ENCODE results near the gene ANO4.
"Not testable (repeated sequence)": the region's sequence is repeated elsewhere in the genome, so short reads cannot be mapped to it uniquely, and the experiment has no call there.

ANO4 gene

DNA sequence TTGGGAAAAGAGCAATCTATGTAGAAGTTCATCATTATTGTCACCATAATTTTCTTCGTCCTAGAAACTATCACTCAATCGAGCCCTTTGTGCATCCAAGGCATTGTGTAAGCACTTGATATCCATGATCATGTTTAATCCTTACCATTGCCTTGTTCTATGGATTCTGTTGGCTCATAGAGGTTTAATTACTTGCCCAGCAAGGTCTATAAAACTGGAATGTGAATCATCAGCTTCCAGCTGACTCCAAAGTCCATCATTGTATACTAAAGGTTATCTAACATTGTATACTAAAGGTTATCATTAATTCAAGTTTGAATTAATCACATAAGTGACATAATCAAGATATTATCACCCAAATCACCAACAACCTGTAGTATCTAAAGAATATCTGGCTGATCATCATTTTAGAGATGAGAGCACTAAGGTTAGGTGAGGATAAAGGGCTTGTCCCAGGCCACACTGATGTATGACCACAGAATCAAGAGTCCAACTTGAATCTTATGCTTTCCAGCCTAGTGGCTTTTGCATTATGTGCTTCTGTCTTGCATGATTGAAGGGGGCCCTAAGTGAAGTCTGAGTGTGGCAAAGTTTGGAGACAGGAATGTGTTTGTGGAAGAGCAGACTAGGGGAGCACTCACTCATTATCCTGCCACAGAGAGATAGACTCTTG is 188.1 kb downstream of the ANO4 start:
- no peak for DNase-seq (ENCODE audit: low read depth)
- no peak overlapping the region for H3K4me3 ChIP-seq (ENCODE audit: low read length)

GRCh38 chr12:100984796-100985195 is 190.2 kb downstream of the ANO4 start:
- no peak for TF ChIP-seq CTCF (conservative IDR thresholded peaks at IDR 0.05; ENCODE audit: low read length)
- peak; percentile 49 for DNase-seq (ENCODE audit: low read depth)
- H3K4me3 ChIP-seq (ENCODE audit: low read length): no peak overlapping the region

More for the DNA sequence above, 188.1 kb downstream of the ANO4 start:
- TF ChIP-seq CTCF (conservative IDR thresholded peaks at IDR 0.05; ENCODE audit: low read length): no peak

GRCh38 chr12:100986595-100987547 is 192.3 kb downstream of the ANO4 start:
- peak; percentile 94 for DNase-seq (ENCODE audit: low read depth)

DNA sequence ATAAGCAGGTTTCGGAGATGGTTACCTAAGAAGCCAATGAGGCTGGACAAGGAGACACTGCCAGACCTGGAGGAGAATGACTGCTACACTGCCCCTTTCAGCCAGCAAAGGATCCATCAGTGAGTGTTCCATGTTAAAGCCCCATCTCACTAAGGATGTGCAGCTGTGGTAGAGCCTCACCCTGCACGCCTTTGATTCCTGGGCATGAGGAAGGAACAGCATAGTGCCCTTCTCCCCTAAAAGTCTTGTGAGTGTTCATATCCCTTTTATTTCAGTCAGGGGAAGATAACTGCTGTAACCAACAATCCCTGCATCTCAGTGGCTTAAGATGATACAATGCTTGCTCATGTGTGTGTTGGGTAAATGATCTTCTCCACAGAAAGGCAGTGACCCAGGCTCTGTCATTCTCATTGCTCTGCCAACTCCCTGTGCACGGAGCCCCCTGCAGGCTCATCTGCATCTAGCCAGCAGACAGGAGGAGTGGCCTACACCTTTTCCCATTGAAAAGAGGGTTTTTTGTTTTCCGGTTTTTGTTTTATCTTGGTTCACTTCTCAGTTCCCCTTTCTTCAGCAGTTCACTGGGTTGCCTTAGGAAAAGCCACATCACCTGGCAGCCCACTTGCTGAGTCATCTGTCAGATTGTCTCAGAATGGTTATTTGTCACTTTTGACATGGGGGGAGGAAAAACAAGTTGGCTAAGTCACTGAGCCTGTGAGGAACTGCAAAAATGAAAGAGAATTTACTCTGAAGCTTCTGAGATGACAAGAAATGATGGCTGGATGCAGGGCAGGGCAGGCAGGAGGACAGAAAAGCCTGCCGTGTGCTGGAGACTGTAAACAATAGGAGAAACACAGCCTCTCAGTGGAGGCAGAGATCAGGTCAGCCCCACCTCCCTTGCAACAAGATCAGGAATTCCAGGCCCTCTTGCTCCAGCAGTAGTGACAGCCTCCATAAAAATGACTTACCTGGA is 193.3 kb downstream of the ANO4 start:
- peak; percentile 76 for DNase-seq (ENCODE audit: low read depth)
- TF ChIP-seq CTCF (conservative IDR thresholded peaks at IDR 0.05; ENCODE audit: low read length): peak; percentile 57
- no peak overlapping the region for H3K4me3 ChIP-seq (ENCODE audit: low read length)

More at GRCh38 chr12:100986595-100987547, 192.3 kb downstream of the ANO4 start:
- H3K4me3 ChIP-seq (ENCODE audit: low read length): peak overlapping the region; percentile 8; the same call in 1 of the 2 replicates
- peak; percentile 30 for TF ChIP-seq CTCF (conservative IDR thresholded peaks at IDR 0.05; ENCODE audit: low read length)

GRCh38 chr12:100989509-100989908 is 194.9 kb downstream of the ANO4 start:
- DNase-seq (ENCODE audit: low read depth); H3K4me3 ChIP-seq (ENCODE audit: low read length): not testable (repeated sequence)

GRCh38 chr12:100991102-100991501 is 196.5 kb downstream of the ANO4 start:
- no peak overlapping the region for H3K4me3 ChIP-seq (ENCODE audit: low read length)
- TF ChIP-seq CTCF (conservative IDR thresholded peaks at IDR 0.05; ENCODE audit: low read length): no peak
- no peak for DNase-seq (ENCODE audit: low read depth)

GRCh38 chr12:100992194-100992593 is 197.6 kb downstream of the ANO4 start:
- no peak overlapping the region for H3K4me3 ChIP-seq (ENCODE audit: low read length)
- no peak for DNase-seq (ENCODE audit: low read depth)
- no peak for TF ChIP-seq CTCF (conservative IDR thresholded peaks at IDR 0.05; ENCODE audit: low read length)

Data from AG10803 (cell line).